Cardiac fibroblast (primary cell): Measurements from ENCODE around the gene MRC1.
"Not testable (repeated sequence)": the region's sequence is repeated elsewhere in the genome, so short reads cannot be mapped to it uniquely, and the experiment has no call there.

Source experiments
- DNase-seq, 2 donors: peaks; one replicate each; pipeline versions ENCODE4 v3.0.0 to v3.0.0-alpha.2; 2010; ENCODE audit warnings: low read depth in 2 of 2
- H3K4me3 ChIP-seq, 2 donors: replicated peaks in 1 of 2; 1 replicate in 1 of 2; 2 replicates in 1 of 2; pipeline ENCODE4 v1.5.1; 2011; ENCODE audit warnings: low read depth in 2 of 2, low read length in 2 of 2, mild to moderate bottlenecking in 2 of 2, moderate library complexity in 1 of 2
- CTCF ChIP-seq: IDR thresholded peaks from one replicate; pipeline ENCODE4 v1.5.1; 2011; ENCODE audit warnings: low read depth, mild to moderate bottlenecking, low read length, inconsistent platforms

The MRC1 gene

GRCh38 chr10:17914169-17915045, 105.3 kb downstream of the MRC1 start:
- H3K4me3 ChIP-seq, result no peak overlapping the region
- no peak for DNase-seq
- TF ChIP-seq CTCF, result no peak

GRCh38 chr10:17915181-17915580, 106.0 kb downstream of the MRC1 start:
- TF ChIP-seq CTCF, result no peak
- H3K4me3 ChIP-seq, result no peak overlapping the region
- DNase-seq, result peak in 1 of 2 donors; percentile 48

GRCh38 chr10:17918187-17918903, 109.2 kb downstream of the MRC1 start:
- no peak overlapping the region for H3K4me3 ChIP-seq
- DNase-seq, result peak in 1 of 2 donors; percentile 17
- no peak for TF ChIP-seq CTCF

- H3K4me3 ChIP-seq, result no peak overlapping the region
- TF ChIP-seq CTCF, result no peak
- no peak for DNase-seq
These were observed 112.2 kb downstream of the MRC1 start for GRCh38 chr10:17921378-17921777.

- TF ChIP-seq CTCF, result no peak
- no peak overlapping the region for H3K4me3 ChIP-seq
- DNase-seq, result peak; percentile 83 to 89
These were observed 114.6 kb downstream of the MRC1 start for GRCh38 chr10:17923728-17924127.

- TF ChIP-seq CTCF, result no peak
- H3K4me3 ChIP-seq, result no peak overlapping the region
- no peak for DNase-seq
These were observed 134.0 kb downstream of the MRC1 start for GRCh38 chr10:17943033-17943745.

GRCh38 chr10:17950269-17950668, 141.1 kb downstream of the MRC1 start:
- not testable (repeated sequence) for DNase-seq, H3K4me3 ChIP-seq
